Activated CD8-positive, alpha-beta memory T cell treated with anti-CD3 and anti-CD28 coated beads, Interleukin-2, amount 10 ng/mL, durations not matched to agents 7 days and 5 days (primary cell): ENCODE data around the gene XXYLT1. TPM values are rescaled to one million over a fixed set of nuclear protein-coding genes. Genes with fewer than 3 reads are reported as not detected.

Experiments used
- ATAC-seq: fragments of 150-1000 bp; cut with Tn5 transposase; one replicate; pipeline ENCODE4 v1.10.0; 2021; ENCODE audit warnings: moderate library complexity
- CTCF ChIA-PET: fragments of 350-600 bp; sonication (Branson Sonifier 250); formaldehyde crosslinking; loops from one replicate; lab custom pipeline; 2021; ENCODE audit warnings: antibody characterized with exemption; lab: Charles Lee
- DNase-seq: peaks from one replicate; pipeline ENCODE4 v3.0.0-alpha.2; 2020
- H3K27ac Mint-ChIP-seq: one replicate; pipeline ENCODE4 v1.8.0; 2021; ENCODE audit warnings: mild to moderate bottlenecking, mixed read lengths
- H3K27me3 Mint-ChIP-seq: one replicate; pipeline ENCODE4 v1.8.0; 2021; ENCODE audit warnings: mixed read lengths
- H3K36me3 Mint-ChIP-seq: one replicate; pipeline ENCODE4 v1.8.0; 2021; ENCODE audit warnings: mild to moderate bottlenecking, mixed read lengths
- H3K4me1 Mint-ChIP-seq: one replicate; pipeline ENCODE4 v1.8.0; 2021; ENCODE audit warnings: mixed read lengths
- H3K4me3 Mint-ChIP-seq: one replicate; pipeline ENCODE4 v1.8.0; 2021; ENCODE audit warnings: mild to moderate bottlenecking, moderate library complexity, mixed read lengths
- H3K9me3 Mint-ChIP-seq: one replicate; pipeline ENCODE4 v1.8.0; 2022; ENCODE audit warnings: low read depth, mixed read lengths
- total RNA-seq, 2 experiments: library from RNA; stranded (reverse); gene quantifications; one replicate each; pipeline ENCODE4 v1.2.3, GENCODE V29; 2021

The XXYLT1 gene
- total RNA-seq, 2 experiments from 2014 or later, result 7.2 to 9.2 TPM

DNA sequence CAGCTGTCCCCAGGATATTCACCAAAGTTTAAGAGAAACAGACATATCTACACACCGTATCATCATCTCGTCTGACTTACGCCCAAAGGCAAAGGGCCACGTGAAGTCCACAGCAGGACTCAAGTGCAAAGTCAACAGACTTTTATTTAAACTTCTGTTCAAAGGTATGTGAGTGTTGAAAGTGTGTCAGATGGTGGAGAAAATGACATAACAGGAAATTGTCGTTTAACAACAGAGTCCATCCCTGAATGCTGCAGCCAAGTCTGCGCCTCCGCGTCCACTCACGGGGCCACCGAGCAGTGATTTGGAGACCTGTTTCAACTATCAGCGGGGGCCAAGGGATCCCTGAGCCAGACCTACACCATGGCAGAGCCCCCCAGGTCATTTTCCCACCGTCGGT is 165.6 kb downstream of the XXYLT1 start:
- DNase-seq, result no peak
- Mint-ChIP-seq H3K4me3 (no peak overlapping the region), H3K36me3 (no peaks in the 10 kb centered on the region), H3K27me3 (no peaks in the 10 kb centered on the region), H3K27ac (no peak overlapping the region), H3K4me1 (peaks cover 16% of the 10 kb centered on the region), H3K9me3 (no peaks in the 10 kb centered on the region)
- CTCF ChIA-PET, result interaction anchor here (1.3 to 1.4 kb wide), 2 partner anchors 423 to 433 kb away, joined by 4 to 8 read pairs; partner anchors contain the start of gene LSG1
- ATAC-seq, result no peak

DNA sequence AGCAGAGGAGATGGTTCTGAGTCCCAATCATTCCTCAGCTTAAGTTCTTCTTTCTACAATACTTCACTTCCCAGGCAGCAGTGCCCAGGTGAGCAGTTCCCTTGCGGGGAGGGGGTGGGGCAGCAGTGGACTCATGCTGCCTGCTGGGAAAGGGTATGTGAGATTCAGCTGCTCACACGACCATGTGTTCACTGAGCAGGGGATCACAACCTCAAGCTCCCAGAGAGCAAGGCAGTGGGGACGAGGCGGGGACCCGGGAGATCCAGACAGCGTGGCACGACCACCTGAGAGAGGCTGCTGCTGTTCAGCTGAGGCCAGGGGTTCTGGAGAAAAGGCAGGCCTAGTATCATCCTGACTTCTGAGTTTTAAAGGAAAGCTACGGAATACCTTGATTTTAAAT is 166.6 kb downstream of the XXYLT1 start:
- no peaks in the 10 kb centered on the region for H3K27me3 Mint-ChIP-seq
- DNase-seq (no peak), ATAC-seq (no peak)
- H3K4me3 Mint-ChIP-seq, result no peak overlapping the region
- no peak overlapping the region for H3K27ac Mint-ChIP-seq
- H3K9me3 Mint-ChIP-seq, result no peaks in the 10 kb centered on the region
- CTCF ChIA-PET, result interaction anchor here (1.3 to 1.4 kb wide), 3 partner anchors 422 to 433 kb away, joined by 4 to 8 read pairs (median 4); partner anchors contain the start of gene LSG1
- peaks cover 16% of the 10 kb centered on the region for H3K4me1 Mint-ChIP-seq
- H3K36me3 Mint-ChIP-seq, result no peaks in the 10 kb centered on the region

DNA sequence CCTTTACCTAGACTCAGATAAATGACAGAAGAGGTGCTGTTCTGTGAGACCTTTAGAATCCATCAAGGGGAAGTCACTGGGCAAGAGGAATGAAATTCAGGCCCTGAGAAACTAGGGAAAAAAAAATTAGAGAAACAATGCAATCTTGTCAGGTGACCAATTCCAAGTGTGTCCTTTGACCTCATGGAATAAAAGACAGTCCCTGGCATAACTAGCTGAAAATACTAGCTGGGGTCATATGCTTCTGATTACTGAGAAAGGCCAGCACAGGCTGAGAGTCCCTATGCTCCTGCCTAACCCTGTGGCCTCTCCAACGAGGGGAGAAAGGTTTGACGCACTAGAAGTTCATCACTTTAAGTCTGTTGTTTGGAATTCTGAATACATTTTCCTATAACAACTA is 167.3 kb downstream of the XXYLT1 start:
- H3K27ac Mint-ChIP-seq, result no peak overlapping the region
- CTCF ChIA-PET, result interaction anchor here (1.4 kb wide), 2 partner anchors 431 to 432 kb away, joined by 4 read pairs; partner anchors contain the start of gene LSG1
- peaks cover 16% of the 10 kb centered on the region for H3K4me1 Mint-ChIP-seq
- H3K9me3 Mint-ChIP-seq, result no peaks in the 10 kb centered on the region
- no peak overlapping the region for H3K4me3 Mint-ChIP-seq
- DNase-seq (no peak), ATAC-seq (no peak)
- no peaks in the 10 kb centered on the region for H3K36me3 Mint-ChIP-seq
- H3K27me3 Mint-ChIP-seq, result no peaks in the 10 kb centered on the region

DNA sequence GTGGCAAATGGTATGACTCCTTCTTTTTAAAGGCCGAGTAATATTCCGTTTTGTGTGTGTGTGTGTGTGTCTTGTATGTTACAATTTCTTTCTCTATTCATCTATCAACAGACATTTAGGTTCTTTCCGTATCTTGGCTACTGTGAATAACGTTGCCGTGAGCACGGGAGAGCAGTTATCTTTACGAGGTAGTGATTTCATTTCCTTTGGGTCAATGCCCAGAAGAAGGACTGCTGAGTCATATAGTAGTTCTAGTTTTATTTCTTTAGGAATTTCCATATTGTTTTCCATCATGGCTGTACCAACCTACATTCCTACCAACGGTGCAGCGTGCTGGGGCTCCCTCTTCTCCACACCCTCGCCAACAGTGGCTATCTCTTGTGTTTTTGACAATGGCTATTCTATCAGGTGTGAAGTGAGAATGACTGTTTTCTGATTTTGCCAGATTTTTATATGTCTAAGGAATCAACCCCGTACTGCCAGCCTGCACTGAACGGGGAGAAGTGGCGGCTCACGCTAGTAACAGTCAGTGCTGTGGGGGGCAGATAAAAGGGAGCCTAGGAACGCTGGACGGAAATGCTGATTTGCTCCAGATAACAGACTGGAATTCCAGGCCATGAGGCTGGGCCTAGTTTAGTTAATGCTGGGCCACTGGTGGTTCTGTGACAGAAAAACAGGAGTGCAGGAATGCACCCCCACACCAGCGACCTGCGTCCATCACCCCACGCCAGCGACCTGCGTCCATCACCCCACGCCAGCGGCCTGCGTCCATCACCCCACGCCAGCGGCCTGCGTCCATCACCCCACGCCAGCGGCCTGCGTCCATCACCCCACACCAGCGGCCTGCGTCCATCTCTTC is 168.1 kb downstream of the XXYLT1 start:
- H3K4me1 Mint-ChIP-seq, result peaks cover 18% of the 10 kb centered on the region
- CTCF ChIA-PET, result no interaction called here
- DNase-seq (no peak), ATAC-seq (no peak)
- no peak overlapping the region for H3K4me3 Mint-ChIP-seq
- H3K36me3 Mint-ChIP-seq, result no peaks in the 10 kb centered on the region
- H3K27me3 Mint-ChIP-seq, result no peaks in the 10 kb centered on the region
- no peaks in the 10 kb centered on the region for H3K9me3 Mint-ChIP-seq
- no peak overlapping the region for H3K27ac Mint-ChIP-seq

DNA sequence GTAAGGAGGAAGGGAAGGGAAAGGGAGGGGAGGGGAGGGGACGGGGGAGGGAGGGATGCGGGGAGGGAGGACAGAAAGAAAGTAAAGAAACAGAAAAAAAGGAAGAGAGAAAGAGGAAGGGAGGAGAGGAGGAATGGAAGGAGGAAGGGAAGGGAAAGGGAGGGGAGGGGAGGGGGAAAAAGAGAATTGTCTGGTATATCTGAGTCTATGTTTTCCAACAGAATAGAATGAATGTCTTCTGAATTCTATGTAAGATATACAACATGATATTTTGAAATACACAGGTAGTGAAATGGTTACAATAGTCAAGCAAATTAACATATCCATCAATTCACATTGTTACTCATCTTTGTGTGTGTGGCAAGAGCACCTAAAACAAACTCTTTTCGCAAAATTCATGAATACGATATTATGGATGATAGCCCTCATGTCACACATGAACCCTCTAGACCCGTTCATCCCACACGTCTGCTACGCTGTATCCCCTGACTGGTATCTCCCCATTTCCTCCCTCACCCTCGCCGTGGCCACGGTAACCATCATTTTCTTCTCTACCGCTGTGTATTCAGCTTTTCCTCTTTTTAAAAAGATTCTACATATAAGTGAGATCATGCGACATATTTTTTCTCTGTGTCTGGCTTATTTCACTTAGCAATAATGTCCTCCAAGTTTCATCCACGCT is 168.9 kb downstream of the XXYLT1 start:
- CTCF ChIA-PET, result interaction anchor here (1.8 kb wide), 1 partner anchor 415 kb away, joined by 6 read pairs; no protein-coding TSS in a partner anchor

DNA sequence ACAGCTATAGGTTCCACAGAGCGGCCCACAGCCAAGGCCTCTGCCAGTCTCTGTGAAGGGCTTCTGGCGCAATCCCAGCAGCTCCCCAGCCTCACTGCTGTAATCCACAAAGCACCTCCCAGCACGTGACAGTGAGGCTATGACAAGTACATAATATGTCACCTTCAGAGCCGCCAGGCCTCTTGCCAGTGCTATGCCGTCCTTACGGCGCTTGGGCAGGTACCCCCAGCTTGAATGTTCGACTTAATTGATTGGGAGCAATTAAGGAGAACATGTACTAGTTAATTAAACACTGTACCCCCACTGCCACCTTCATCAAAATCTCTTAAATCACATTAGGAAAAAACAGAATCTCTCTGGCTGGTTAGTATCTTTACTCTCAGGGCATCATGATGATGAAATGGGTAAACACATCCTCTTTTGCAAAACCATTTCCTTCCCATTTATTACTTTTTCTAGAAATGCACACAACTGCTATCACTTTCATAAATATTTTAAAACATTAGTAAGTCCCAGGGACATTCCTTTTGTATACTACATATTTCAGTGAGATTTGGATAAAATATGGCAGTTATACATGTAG is 169.9 kb downstream of the XXYLT1 start:
- ATAC-seq, result no peak
- Mint-ChIP-seq H3K27ac (no peak overlapping the region), H3K4me3 (no peak overlapping the region), H3K4me1 (peaks cover 15% of the 10 kb centered on the region), H3K9me3 (no peaks in the 10 kb centered on the region), H3K36me3 (no peaks in the 10 kb centered on the region), H3K27me3 (no peaks in the 10 kb centered on the region)
- no peak for DNase-seq
- CTCF ChIA-PET, result interaction anchor here (1.0 to 1.8 kb wide), 3 partner anchors 414 to 429 kb away, joined by 3 to 6 read pairs (median 5); partner anchors contain the start of gene LSG1

More for the DNA sequence above, 168.9 kb downstream of the XXYLT1 start:
- Mint-ChIP-seq H3K4me3 (no peak overlapping the region), H3K9me3 (no peaks in the 10 kb centered on the region), H3K36me3 (no peaks in the 10 kb centered on the region), H3K27me3 (no peaks in the 10 kb centered on the region), H3K4me1 (peaks cover 18% of the 10 kb centered on the region), H3K27ac (no peak overlapping the region)
- ATAC-seq (no peak), DNase-seq (no peak)

DNA sequence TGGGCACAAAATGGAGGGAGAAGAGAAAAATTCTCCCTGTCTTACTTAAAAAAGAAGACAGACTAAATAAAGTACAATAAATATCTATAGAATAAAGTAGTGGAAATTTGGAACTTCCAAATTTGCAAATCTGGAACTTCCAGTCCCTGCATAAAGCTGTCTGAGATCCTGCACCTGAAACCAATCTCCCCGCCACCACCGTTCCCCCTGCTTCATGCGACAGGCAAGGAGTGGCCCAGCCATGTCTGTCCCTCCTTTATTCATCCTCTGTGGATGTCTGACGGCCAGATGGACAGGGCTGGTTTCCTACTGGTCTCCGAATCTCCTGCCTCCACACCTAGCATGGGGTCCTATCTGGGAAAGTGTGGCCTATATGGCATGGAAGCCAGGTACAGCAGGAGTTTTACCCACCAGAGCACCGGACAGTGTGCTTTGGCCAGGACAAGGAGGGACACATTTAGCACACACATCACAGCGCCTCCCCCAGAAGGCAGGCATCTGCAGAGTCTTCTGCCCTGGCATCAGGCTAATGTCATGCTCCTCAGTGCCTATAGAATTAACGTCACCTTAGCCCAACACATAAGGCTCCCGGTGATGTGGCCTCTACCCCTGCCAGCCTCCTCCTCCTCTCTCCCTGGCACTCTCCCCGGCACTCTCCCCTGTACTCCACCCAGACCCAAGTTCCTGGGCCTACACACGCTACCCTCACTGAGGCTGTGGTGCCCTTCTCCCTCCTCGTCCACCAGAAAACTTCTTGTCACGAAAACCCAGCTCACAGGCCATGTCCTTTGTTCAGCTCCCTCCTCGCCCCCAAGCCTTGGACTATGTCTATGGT is 170.8 kb downstream of the XXYLT1 start:
- H3K9me3 Mint-ChIP-seq, result no peaks in the 10 kb centered on the region
- no peak overlapping the region for H3K4me3 Mint-ChIP-seq
- ATAC-seq, result no peak
- no peak for DNase-seq
- CTCF ChIA-PET, result interaction anchor here (1.0 to 1.8 kb wide), 3 partner anchors 413 to 428 kb away, joined by 3 to 6 read pairs (median 5); partner anchors contain the start of gene LSG1
- H3K27me3 Mint-ChIP-seq, result no peaks in the 10 kb centered on the region
- H3K27ac Mint-ChIP-seq, result no peak overlapping the region
- no peaks in the 10 kb centered on the region for H3K36me3 Mint-ChIP-seq
- H3K4me1 Mint-ChIP-seq, result peaks cover 14% of the 10 kb centered on the region

DNA sequence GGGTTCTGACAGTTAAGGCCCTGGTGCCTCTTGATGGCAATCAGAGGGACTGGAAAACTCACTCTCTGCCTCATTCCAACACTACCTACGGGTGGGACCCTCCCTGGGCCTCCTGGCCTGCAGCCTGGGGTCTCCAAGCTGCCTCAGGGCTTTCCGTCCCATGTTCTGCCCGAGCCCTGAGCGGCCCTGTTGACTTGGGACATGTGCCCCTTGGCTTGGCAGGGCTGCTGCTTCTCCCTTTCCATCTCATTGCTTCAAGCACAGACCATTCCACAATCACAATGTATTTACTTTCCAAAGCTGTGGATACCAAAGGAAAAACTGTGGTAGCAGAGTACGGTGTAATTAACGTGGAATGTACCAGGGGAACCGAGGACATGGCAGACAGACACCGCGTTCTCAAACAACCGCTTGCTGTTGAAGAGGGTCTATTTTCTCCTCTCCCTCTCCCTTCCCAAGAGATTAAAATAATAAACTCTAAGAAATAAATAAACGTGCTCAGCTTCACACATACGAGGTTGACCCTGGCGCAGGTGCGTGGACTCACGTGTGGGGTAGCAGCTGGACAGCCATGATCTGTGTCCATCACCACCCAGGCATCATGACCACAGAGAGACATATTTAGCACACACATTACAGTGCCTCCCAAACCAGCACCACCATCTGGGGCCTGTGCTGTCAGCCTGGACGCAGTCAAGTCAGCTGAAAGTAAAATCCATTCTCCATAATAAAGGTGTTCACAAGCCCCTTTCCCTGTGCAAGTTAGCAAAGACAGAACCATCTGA is 172.0 kb downstream of the XXYLT1 start:
- Mint-ChIP-seq H3K27ac (no peak overlapping the region), H3K27me3 (no peaks in the 10 kb centered on the region), H3K4me1 (peaks cover 14% of the 10 kb centered on the region), H3K36me3 (no peaks in the 10 kb centered on the region), H3K4me3 (no peak overlapping the region), H3K9me3 (no peaks in the 10 kb centered on the region)
- CTCF ChIA-PET, result interaction anchor here (0.8 to 2.1 kb wide), 2 partner anchors 416 to 417 kb away, joined by 3 to 5 read pairs; no protein-coding TSS in a partner anchor
- ATAC-seq, result no peak
- no peak for DNase-seq

DNA sequence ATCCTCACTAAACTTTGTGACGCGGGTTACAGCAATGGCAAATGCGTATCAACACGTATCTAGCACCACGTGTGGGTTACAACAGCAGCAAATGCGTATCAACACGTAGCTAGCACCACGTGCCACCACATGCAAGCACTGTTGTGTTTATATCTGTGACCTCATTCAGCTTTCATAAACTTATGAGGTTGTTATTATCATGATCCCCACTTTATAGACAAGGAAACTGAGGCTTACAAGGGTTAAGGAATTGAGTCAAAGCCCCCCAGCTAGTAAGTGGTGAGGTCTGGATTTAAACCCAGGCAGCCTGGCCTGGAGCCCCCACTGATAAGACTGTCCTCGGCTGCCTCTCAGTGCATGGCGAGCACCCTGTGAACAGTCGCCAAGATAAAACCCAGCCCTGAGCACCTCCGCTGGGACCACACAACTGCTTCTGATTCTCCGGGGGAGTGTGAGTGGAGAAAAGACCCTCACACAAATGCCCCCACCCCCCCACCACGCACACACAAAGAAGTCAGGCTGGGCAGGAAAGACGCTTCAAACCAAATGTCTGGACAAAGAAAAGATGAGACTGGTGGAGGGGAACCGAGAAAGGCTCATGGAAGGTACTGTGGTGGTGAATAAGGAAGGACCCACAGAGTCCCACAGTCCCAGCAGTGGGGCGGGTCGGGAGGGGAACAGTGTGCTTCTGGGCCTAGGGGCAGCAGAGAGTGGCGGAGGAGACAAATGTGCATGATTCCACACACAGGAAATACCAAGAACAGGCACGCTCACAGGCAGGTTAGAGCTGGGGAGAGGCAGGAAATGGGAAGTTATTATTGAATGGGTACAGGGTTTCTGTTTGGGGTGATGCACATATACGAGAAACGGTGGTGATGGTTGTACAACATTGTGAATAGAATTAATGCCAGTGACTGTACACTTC is 173.4 kb downstream of the XXYLT1 start:
- H3K27me3 Mint-ChIP-seq, result no peaks in the 10 kb centered on the region
- no peaks in the 10 kb centered on the region for H3K9me3 Mint-ChIP-seq
- CTCF ChIA-PET, result interaction anchor here (2.1 kb wide), 1 partner anchor 415 kb away, joined by 5 read pairs; no protein-coding TSS in a partner anchor
- no peak overlapping the region for H3K4me3 Mint-ChIP-seq
- no peak overlapping the region for H3K27ac Mint-ChIP-seq
- peaks cover 14% of the 10 kb centered on the region for H3K4me1 Mint-ChIP-seq
- no peaks in the 10 kb centered on the region for H3K36me3 Mint-ChIP-seq
- ATAC-seq (no peak), DNase-seq (no peak)

DNA sequence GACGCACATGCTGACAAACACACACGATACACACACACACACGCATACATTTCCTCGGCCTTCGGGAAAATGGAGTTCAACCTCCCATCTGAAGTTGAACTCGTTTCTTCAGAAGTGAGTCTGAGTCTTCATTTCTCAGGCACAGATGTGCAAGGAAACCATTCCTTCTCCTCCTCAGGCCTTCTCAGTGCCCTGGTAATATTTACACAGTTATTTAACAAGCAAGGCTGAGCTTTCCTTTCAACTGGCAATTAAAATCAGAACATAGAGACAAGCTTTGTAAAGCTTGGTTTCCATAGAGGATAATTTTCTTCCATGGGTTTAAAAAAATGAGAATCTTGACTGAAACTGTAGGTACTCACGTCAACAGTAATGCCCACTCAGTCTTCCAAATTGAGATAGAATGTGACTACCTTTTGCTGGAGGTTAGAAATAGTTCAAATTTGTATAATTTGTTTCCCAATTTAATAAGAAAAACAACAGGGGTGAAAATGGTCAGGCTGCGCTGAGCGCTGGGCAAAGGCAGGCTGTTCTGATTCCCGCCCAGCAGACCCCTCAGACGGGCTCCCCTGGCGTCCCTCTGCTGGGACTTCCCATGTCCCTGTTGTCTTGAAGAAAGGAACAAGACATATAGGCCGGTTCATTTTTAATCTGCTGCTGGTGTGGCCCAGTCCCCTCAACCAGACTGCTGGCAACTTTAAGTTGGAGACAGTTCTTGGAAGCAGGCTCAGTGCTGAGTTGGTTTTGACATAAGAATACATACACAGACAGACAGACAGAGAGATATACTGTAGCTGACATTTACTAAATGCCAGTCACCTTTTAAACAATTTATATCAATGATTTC is 174.3 kb downstream of the XXYLT1 start:
- DNase-seq, result no peak

More for the DNA sequence above, 174.3 kb downstream of the XXYLT1 start:
- Mint-ChIP-seq H3K4me3 (no peak overlapping the region), H3K9me3 (no peaks in the 10 kb centered on the region), H3K36me3 (no peaks in the 10 kb centered on the region), H3K4me1 (peaks cover 11% of the 10 kb centered on the region), H3K27ac (no peak overlapping the region), H3K27me3 (no peaks in the 10 kb centered on the region)
- ATAC-seq, result no peak
- CTCF ChIA-PET, result interaction anchor here (2.1 kb wide), 1 partner anchor 414 kb away, joined by 5 read pairs; no protein-coding TSS in a partner anchor
